ENCODE results near the gene RPS19. TPM values are rescaled to one million over a fixed set of nuclear protein-coding genes. Genes with fewer than 3 reads are reported as not detected.

Gene RPS19
- total RNA-seq, 2 donors from 2014 or later = 108 to 415 TPM

GRCh38 chr19:41897820-41898219 lies 37.8 kb downstream of the RPS19 start:
- no peak for DNase-seq (ENCODE audit: low spot score)
- Histone ChIP-seq H3K4me1 (no peaks in the 10 kb centered on the region), H3K9me3 (no peaks in the 10 kb centered on the region), H3K27me3 (no peaks in the 10 kb centered on the region), H3K27ac (no peak overlapping the region), H3K4me3 (no peak overlapping the region), H3K36me3 (peaks cover 75% of the 10 kb centered on the region)
- no peak for TF ChIP-seq CTCF (IDR thresholded peaks at IDR 0.05)

- TF ChIP-seq CTCF (IDR thresholded peaks at IDR 0.05) = no peak
These were observed 38.2 kb downstream of the RPS19 start for GRCh38 chr19:41898235-41898634.

GRCh38 chr19:41901707-41902360 lies 41.8 kb downstream of the RPS19 start:
- Histone ChIP-seq H3K27ac (no peak overlapping the region), H3K9me3 (no peaks in the 10 kb centered on the region), H3K36me3 (peaks cover 88% of the 10 kb centered on the region), H3K4me1 (no peaks in the 10 kb centered on the region), H3K27me3 (no peaks in the 10 kb centered on the region), H3K4me3 (no peak overlapping the region)
- no peak for TF ChIP-seq CTCF (IDR thresholded peaks at IDR 0.05)
- DNase-seq (ENCODE audit: low spot score) = no peak

More at GRCh38 chr19:41898235-41898634, 38.2 kb downstream of the RPS19 start:
- DNase-seq (ENCODE audit: low spot score) = no peak
- no peak overlapping the region for H3K4me3 ChIP-seq
- no peaks in the 10 kb centered on the region for H3K27me3 ChIP-seq
- no peaks in the 10 kb centered on the region for H3K4me1 ChIP-seq
- H3K27ac ChIP-seq = no peak overlapping the region
- no peaks in the 10 kb centered on the region for H3K9me3 ChIP-seq
- H3K36me3 ChIP-seq = peaks cover 77% of the 10 kb centered on the region

GRCh38 chr19:41902594-41902993 lies 42.5 kb downstream of the RPS19 start:
- H3K9me3 ChIP-seq = no peaks in the 10 kb centered on the region
- TF ChIP-seq CTCF (IDR thresholded peaks at IDR 0.05) = no peak
- no peak for DNase-seq (ENCODE audit: low spot score)
- no peak overlapping the region for H3K4me3 ChIP-seq
- H3K4me1 ChIP-seq = no peaks in the 10 kb centered on the region
- H3K27me3 ChIP-seq = no peaks in the 10 kb centered on the region
- H3K36me3 ChIP-seq = peaks cover 91% of the 10 kb centered on the region
- H3K27ac ChIP-seq = no peak overlapping the region

GRCh38 chr19:41903193-41903953 lies 43.3 kb downstream of the RPS19 start:
- no peak for DNase-seq (ENCODE audit: low spot score)
- H3K36me3 ChIP-seq = peaks cover 83% of the 10 kb centered on the region
- H3K27me3 ChIP-seq = no peaks in the 10 kb centered on the region
- no peaks in the 10 kb centered on the region for H3K9me3 ChIP-seq
- no peak overlapping the region for H3K27ac ChIP-seq
- no peak overlapping the region for H3K4me3 ChIP-seq
- no peak for TF ChIP-seq CTCF (IDR thresholded peaks at IDR 0.05)
- no peaks in the 10 kb centered on the region for H3K4me1 ChIP-seq

Data from right atrium auricular region (tissue), 2 donors.